Measurements from ENCODE around the gene RABGAP1.

RABGAP1 gene

GRCh38 chr9:123046406-123047195 lies 105.8 kb downstream of the RABGAP1 start:
- no peak for DNase-seq (ENCODE audit: low spot score)

GRCh38 chr9:123048748-123049147 lies 107.9 kb downstream of the RABGAP1 start:
- DNase-seq (ENCODE audit: low spot score), result no peak

GRCh38 chr9:123049589-123050222 lies 108.9 kb downstream of the RABGAP1 start:
- DNase-seq (ENCODE audit: low spot score), result no peak

- no peak for DNase-seq (ENCODE audit: low spot score)
These were observed 112.2 kb downstream of the RABGAP1 start for GRCh38 chr9:123053046-123053445.

GRCh38 chr9:123053711-123054110 lies 112.9 kb downstream of the RABGAP1 start:
- DNase-seq (ENCODE audit: low spot score), result no peak

DNA sequence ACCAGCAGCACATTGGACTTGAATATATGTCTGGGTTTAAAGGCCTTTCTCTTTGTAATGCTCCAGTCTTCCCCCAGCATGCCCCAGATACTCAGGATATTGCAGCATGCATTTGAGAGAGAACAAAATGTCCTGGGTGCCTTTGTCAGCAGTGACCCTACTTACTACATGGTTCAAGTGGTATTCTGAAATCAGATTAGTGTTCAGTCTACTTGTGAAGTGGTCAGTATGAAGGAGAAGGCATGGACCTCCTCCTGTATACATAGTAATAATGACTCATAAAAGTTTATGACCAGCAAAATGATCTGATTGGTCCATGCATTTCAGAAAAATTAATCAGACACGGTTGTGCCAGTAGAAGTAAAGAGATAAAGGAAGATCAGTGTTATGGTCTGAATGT lies 118.0 kb downstream of the RABGAP1 start:
- no peak for DNase-seq (ENCODE audit: low spot score)

GRCh38 chr9:123059472-123060220 lies 118.8 kb downstream of the RABGAP1 start:
- no peak for DNase-seq (ENCODE audit: low spot score)

GRCh38 chr9:123061216-123061615 lies 120.4 kb downstream of the RABGAP1 start:
- DNase-seq (ENCODE audit: low spot score), result no peak

GRCh38 chr9:123062351-123063176 lies 121.7 kb downstream of the RABGAP1 start:
- no peak for DNase-seq (ENCODE audit: low spot score)

DNA sequence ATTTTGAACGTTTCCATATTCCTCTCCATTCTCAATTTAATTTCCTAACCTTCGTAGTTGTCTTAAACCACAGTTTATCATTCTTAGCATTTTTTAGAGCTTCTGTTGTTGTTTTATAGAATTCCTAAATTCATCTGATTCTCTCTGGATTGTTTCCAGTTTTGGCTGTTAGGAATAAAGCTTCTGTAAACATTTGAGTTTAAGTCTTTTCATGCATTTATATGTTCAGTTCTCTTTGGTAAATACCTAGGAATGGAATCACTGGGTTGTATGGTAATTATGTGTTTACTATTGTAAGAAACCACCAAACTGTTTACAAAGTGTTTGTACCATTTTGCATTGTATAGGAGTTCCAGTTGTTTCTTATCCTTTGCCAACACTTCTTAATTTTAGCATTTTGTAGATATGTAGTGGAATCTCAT lies 122.4 kb downstream of the RABGAP1 start:
- no peak for DNase-seq (ENCODE audit: low spot score)

GRCh38 chr9:123063896-123064295 lies 123.1 kb downstream of the RABGAP1 start:
- no peak for DNase-seq (ENCODE audit: low spot score)

DNA sequence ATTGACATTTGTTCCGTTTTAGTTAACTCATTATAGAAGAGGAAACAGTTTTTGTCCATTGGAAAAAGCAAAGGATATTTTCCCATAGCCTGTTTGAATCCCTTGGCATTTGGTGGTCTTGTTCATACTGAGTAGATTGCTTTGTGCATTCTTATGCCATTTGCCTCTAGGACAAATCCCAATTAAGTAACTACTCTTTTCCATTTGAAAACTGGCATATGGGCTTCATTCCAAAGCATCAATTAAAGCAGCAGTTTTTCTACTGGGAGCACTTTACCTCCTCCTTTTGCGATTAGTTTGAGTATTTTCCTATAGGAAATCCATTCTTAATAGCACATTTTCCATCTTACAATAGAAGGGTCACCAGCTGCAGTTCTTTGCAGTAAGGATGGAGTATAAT lies 123.9 kb downstream of the RABGAP1 start:
- DNase-seq (ENCODE audit: low spot score), result no peak

DNA sequence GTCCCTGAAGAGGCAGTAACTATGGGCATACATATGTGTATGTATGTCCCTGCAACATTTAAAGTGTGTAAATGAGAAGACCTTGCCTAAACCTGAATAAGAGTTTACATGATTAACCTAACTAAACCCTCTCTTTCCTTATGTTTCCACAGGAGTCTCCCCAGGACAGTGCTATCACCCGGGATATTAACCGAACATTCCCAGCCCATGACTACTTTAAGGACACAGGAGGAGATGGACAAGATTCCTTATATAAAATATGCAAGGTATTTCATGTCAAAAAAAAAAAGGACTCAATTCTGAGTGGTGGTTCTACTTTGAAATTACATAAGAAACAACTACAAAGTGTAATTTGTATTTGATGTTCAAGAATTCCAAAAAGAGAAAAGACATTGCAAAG lies 124.4 kb downstream of the RABGAP1 start:
- DNase-seq (ENCODE audit: low spot score), result no peak

DNA sequence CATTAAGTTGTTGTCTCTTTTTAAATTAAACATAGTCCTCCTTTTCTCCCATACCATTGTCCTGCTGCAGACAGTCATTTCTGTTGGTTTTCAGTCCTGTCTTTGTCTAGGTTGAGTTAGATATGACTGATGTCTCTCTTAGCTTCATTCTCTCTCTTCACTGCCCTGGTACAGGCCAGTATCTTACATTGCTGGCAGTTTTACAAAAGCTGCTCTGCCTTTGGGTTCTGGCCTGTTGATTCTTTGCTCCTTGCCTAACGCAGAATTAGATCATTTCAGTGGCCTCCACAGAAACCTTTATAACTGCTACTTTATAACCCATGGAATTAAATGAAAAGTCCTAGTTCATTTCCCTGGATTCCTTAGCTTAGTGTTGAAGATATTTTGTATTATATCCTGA lies 126.3 kb downstream of the RABGAP1 start:
- no peak for DNase-seq (ENCODE audit: low spot score)

DNA sequence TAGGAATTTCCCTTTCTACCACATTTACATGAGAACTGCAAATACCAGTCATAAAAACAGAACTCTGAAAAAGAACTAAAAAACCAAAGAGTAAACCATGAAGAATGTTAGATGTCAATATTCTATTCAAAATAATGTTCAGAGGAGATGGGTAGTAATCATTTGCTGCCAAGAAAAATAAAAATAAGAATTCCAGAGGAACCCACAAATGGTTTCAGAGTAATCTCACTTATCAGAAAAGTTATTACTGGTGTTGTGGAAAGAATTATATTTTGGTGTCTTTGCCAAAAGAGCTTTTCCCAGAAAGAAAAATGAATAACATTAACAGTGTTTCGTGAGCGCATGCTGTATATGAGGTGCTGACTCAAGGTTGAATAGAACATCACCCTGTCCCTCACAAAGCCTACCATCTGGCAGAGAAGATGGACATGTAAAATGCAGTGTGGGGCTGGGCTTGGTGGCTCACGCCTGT lies 128.2 kb downstream of the RABGAP1 start:
- no peak for DNase-seq (ENCODE audit: low spot score)

- DNase-seq (ENCODE audit: low spot score), result no peak
These were observed 129.4 kb downstream of the RABGAP1 start for GRCh38 chr9:123070198-123070597.

DNA sequence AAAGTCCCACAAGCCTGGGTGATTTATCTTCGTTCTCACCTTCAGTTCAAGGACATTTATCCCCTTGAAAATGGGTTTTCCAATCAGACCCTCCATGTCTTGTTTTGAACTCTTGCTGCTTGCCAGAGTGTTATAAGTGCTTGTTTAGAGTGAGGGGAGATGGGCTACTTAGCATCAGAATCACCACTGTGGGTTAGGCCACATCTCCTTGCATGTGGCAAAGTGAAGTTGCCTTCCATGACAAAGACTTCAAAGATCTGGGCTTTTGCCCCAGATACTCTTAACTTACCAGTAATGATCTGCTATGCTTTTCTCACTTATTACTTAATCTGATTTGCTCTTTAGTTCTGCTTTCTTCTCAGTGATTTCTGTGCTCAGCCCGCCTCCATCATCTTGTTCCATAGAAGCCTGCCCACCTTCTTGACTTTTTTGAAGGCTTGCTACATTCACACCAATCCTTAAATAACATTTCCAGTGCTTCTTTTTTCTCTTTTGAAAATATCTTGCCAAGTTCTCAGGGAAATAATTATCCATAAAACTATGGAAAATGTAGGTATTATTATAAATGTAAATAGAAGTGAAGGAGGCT lies 131.7 kb downstream of the RABGAP1 start:
- no peak for DNase-seq (ENCODE audit: low spot score)

DNA sequence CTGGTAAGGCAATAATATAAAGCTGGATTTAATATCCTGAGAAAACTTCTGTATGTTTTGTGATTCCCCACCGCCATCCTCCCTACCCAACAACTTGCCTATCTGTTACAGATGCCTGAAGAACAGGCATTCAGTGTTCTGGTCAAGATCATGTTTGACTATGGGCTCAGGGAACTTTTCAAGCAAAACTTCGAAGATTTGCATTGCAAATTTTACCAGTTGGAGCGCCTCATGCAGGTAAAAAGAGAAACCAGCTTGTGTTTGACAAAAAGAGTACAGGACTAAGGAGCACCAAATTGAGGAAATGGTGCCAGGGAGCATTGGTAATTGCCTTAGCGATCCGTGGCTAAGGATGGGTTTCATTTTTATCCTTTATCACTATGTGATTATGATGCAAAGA lies 132.6 kb downstream of the RABGAP1 start:
- DNase-seq (ENCODE audit: low spot score), result no peak

GRCh38 chr9:123073991-123074422 lies 133.2 kb downstream of the RABGAP1 start:
- no peak for DNase-seq (ENCODE audit: low spot score)

GRCh38 chr9:123074628-123075027 lies 133.8 kb downstream of the RABGAP1 start:
- no peak for DNase-seq (ENCODE audit: low spot score)

- no peak for DNase-seq (ENCODE audit: low spot score)
These were observed 139.6 kb downstream of the RABGAP1 start for GRCh38 chr9:123080444-123080843.

GRCh38 chr9:123081824-123082223 lies 141.0 kb downstream of the RABGAP1 start:
- peak; percentile 3 for DNase-seq (ENCODE audit: low spot score)
